ENCODE measurements around the gene GLI1. TPM values are rescaled to one million over a fixed set of nuclear protein-coding genes. Genes with fewer than 3 reads are reported as not detected.

Gene GLI1
- total and polyA plus RNA-seq, 2 donors (not counting 1 experiment from before 2014, with no cell fraction given) = 0.40 to 2.0 TPM

DNA sequence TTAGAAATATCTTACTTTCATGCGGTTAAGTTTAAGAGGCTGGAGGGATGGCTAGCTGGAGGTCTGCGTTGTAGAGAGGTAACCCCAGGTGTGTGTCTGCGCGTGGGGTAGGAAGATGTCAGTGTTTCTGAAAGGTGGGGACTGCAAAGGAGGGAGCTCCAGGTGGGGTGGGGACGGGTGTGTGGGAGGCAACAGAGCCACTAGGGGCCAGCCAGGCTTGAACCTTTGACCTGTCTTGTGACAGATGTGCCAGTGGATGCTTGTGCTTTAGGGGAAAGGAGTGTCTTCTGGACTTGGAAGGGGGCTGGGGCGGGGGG is 841 bp downstream of the GLI1 start:
- TF ChIP-seq EZH2 (IDR thresholded peaks at IDR 0.05; ENCODE audit: low read length, missing control alignments) (no peak), CTCF (conservative IDR thresholded peaks at IDR 0.05 in 1 of 2, IDR thresholded peaks at IDR 0.05 in 1 of 2; ENCODE audit: low read depth in 1 of 2, low read length in 2 of 2) (no peak)
- Histone ChIP-seq H2AFZ (ENCODE audit: low read length) (no peak overlapping the region), H3K4me2 (ENCODE audit: extremely low read depth, insufficient read depth, low read length) (peak overlapping the region; percentile 75), H4K20me1 (ENCODE audit: control insufficient read depth, extremely low read depth, insufficient read depth, low read length) (no peaks in the 10 kb centered on the region), H3K27ac (ENCODE audit: insufficient read depth, low read length) (no peak overlapping the region), H3K9ac (ENCODE audit: insufficient read depth, low read length) (no peak overlapping the region), H3K9me3 (ENCODE audit: control insufficient read depth, insufficient read depth, low read depth, low read length) (no peaks in the 10 kb centered on the region), H3K36me3 (ENCODE audit: control insufficient read depth, insufficient read depth, low read length) (no peaks in the 10 kb centered on the region), H3K27me3 (ENCODE audit: control insufficient read depth, insufficient read depth, low read length) (no peaks in the 10 kb centered on the region), H3K79me2 (ENCODE audit: control insufficient read depth, insufficient read depth, low read length) (no peaks in the 10 kb centered on the region), H3K4me1 (ENCODE audit: control insufficient read depth, extremely low read depth, insufficient read depth, low read length) (peaks cover 3% of the 10 kb centered on the region), H3K4me3 (replicated peaks in 1 of 4; ENCODE audit: control extremely low read depth in 1 of 4, insufficient read depth in 1 of 4, low read depth in 3 of 4, low read length in 4 of 4) (peak overlapping the region; percentile 12 to 83 (median 57))
- DNase-seq (ENCODE audit: low read depth in 2 of 2) = no peak

DNA sequence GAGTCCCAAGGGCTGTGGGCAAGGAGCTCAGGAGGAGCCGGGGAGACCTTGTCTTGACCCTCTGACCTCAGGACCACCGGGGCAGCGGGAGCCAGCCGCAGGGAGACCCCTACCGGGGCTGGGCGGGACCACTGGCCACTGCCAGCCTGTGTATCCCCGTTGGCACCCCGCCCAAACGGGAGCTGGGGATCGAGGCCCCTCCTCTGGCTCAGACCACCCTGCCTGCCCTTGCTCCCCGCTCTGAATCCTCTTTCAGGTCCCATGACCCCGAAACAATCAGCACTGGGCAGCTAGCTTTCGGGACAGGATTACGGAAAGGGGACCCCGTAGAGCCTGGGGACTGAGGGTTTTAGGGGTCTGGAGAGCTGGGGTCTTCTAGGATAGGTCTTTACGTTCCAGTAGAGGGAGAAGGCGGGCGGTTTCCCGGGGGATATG is 1.3 kb downstream of the GLI1 start:
- Histone ChIP-seq H3K79me2 (ENCODE audit: control insufficient read depth, insufficient read depth, low read length) (no peaks in the 10 kb centered on the region), H2AFZ (ENCODE audit: low read length) (no peak overlapping the region), H3K36me3 (ENCODE audit: control insufficient read depth, insufficient read depth, low read length) (no peaks in the 10 kb centered on the region), H3K4me2 (ENCODE audit: extremely low read depth, insufficient read depth, low read length) (peak overlapping the region; percentile 88), H4K20me1 (ENCODE audit: control insufficient read depth, extremely low read depth, insufficient read depth, low read length) (no peaks in the 10 kb centered on the region), H3K9ac (ENCODE audit: insufficient read depth, low read length) (peak overlapping the region; percentile 23), H3K4me3 (replicated peaks in 1 of 4; ENCODE audit: control extremely low read depth in 1 of 4, insufficient read depth in 1 of 4, low read depth in 3 of 4, low read length in 4 of 4) (peak overlapping the region; percentile 40 to 83 (median 57)), H3K27me3 (ENCODE audit: control insufficient read depth, insufficient read depth, low read length) (no peaks in the 10 kb centered on the region), H3K4me1 (ENCODE audit: control insufficient read depth, extremely low read depth, insufficient read depth, low read length) (peaks cover 2% of the 10 kb centered on the region), H3K27ac (ENCODE audit: insufficient read depth, low read length) (no peak overlapping the region), H3K9me3 (ENCODE audit: control insufficient read depth, insufficient read depth, low read depth, low read length) (no peaks in the 10 kb centered on the region)
- no peak for TF ChIP-seq EZH2 (IDR thresholded peaks at IDR 0.05; ENCODE audit: low read length, missing control alignments)
- TF ChIP-seq CTCF (conservative IDR thresholded peaks at IDR 0.05 in 1 of 2, IDR thresholded peaks at IDR 0.05 in 1 of 2; ENCODE audit: low read depth in 1 of 2, low read length in 2 of 2) = no peak
- DNase-seq (ENCODE audit: low read depth in 2 of 2) = no peak

GRCh38 chr12:57461276-57461916 is 1.8 kb downstream of the GLI1 start:
- H3K79me2 ChIP-seq (ENCODE audit: control insufficient read depth, insufficient read depth, low read length) = no peaks in the 10 kb centered on the region
- no peaks in the 10 kb centered on the region for H3K27me3 ChIP-seq (ENCODE audit: control insufficient read depth, insufficient read depth, low read length)
- H4K20me1 ChIP-seq (ENCODE audit: control insufficient read depth, extremely low read depth, insufficient read depth, low read length) = no peaks in the 10 kb centered on the region
- H3K4me2 ChIP-seq (ENCODE audit: extremely low read depth, insufficient read depth, low read length) = peak overlapping the region; percentile 94
- H3K36me3 ChIP-seq (ENCODE audit: control insufficient read depth, insufficient read depth, low read length) = no peaks in the 10 kb centered on the region
- peak overlapping the region; percentile 6 for H3K27ac ChIP-seq (ENCODE audit: insufficient read depth, low read length)
- H3K9ac ChIP-seq (ENCODE audit: insufficient read depth, low read length) = peak overlapping the region; percentile 30
- no peaks in the 10 kb centered on the region for H3K9me3 ChIP-seq (ENCODE audit: control insufficient read depth, insufficient read depth, low read depth, low read length)
- TF ChIP-seq CTCF (conservative IDR thresholded peaks at IDR 0.05 in 1 of 2, IDR thresholded peaks at IDR 0.05 in 1 of 2; ENCODE audit: low read depth in 1 of 2, low read length in 2 of 2) (no peak), EZH2 (IDR thresholded peaks at IDR 0.05; ENCODE audit: low read length, missing control alignments) (no peak)
- peaks cover 2% of the 10 kb centered on the region for H3K4me1 ChIP-seq (ENCODE audit: control insufficient read depth, extremely low read depth, insufficient read depth, low read length)
- peak overlapping the region; percentile 67 for H2AFZ ChIP-seq (ENCODE audit: low read length)
- peak; percentile 52 to 70 for DNase-seq (ENCODE audit: low read depth in 2 of 2)
- peak overlapping the region; percentile 56 to 88 (median 70) for H3K4me3 ChIP-seq (replicated peaks in 1 of 4; ENCODE audit: control extremely low read depth in 1 of 4, insufficient read depth in 1 of 4, low read depth in 3 of 4, low read length in 4 of 4)

Measured in fibroblast of lung (primary cell).